Neural cell (in vitro differentiated cells): ENCODE measurements around the gene TICRR. TPM values are rescaled to one million over a fixed set of nuclear protein-coding genes. Genes with fewer than 3 reads are reported as not detected.

ENCODE experiments used
- H2AFZ ChIP-seq: fragments of 200-600, 300-800 bp; sonication (generic), shearing (Covaris generic); 2 replicates; pipeline ENCODE4 v1.6.0; 2014; ENCODE audit warnings: low read depth, mild to moderate bottlenecking, antibody characterized with exemption, low read length, moderate library complexity
- H3F3A ChIP-seq: fragments of 200-600 bp; shearing (Covaris generic); 2 replicates; pipeline ENCODE4 v1.6.1; 2016; ENCODE audit warnings: mild to moderate bottlenecking, moderate library complexity, mixed read lengths, antibody characterized with exemption, low read length; ENCODE audit not compliant: insufficient read depth, poor library complexity, severe bottlenecking
- H3K27ac ChIP-seq: fragments of 200-600, 300-800 bp; sonication (generic), shearing (Covaris generic); 2 replicates; pipeline ENCODE4 v1.5.1; 2014; ENCODE audit warnings: mild to moderate bottlenecking, low read length, moderate library complexity
- H3K27me3 ChIP-seq: fragments of 300-800, 200-600 bp; sonication (generic), shearing (Covaris generic); 2 replicates; pipeline ENCODE4 v1.6.0; 2014; ENCODE audit warnings: mild to moderate bottlenecking, low read depth, low read length, moderate library complexity; ENCODE audit not compliant: insufficient read depth
- H3K36me3 ChIP-seq: fragments of 300-800, 200-600 bp; sonication (generic), shearing (Covaris generic); 2 replicates; pipeline ENCODE4 v1.5.1; 2014; ENCODE audit warnings: mild to moderate bottlenecking, antibody characterized with exemption, low read length, moderate library complexity; ENCODE audit not compliant: insufficient read depth
- H3K4me2 ChIP-seq: fragments of 300-800, 200-600 bp; sonication (generic), shearing (Covaris generic); 2 replicates; pipeline ENCODE4 v1.6.0; 2014; ENCODE audit warnings: mild to moderate bottlenecking, low read length
- H3K4me3 ChIP-seq: fragments of 300-800, 200-600 bp; sonication (generic), shearing (Covaris generic); 2 replicates; pipeline ENCODE4 v1.5.1; 2014; ENCODE audit warnings: mild to moderate bottlenecking, low read length, moderate library complexity
- H3K79me2 ChIP-seq: fragments of 200-600 bp; shearing (Covaris generic); replicated peaks from 2 replicates; pipeline ENCODE4 v1.6.0; 2014; ENCODE audit warnings: mild to moderate bottlenecking, low read length, moderate library complexity; ENCODE audit not compliant: insufficient read depth
- H3K9ac ChIP-seq: fragments of 300-800, 200-600 bp; sonication (generic), shearing (Covaris generic); 2 replicates; pipeline ENCODE4 v1.6.1; 2016; ENCODE audit warnings: mild to moderate bottlenecking, low read length, mixed read lengths
- H3K9me2 ChIP-seq: fragments of 200-600 bp; shearing (Covaris generic); 2 replicates; pipeline ENCODE4 v1.6.1; 2016; ENCODE audit warnings: mild to moderate bottlenecking, low read length, mixed read lengths; ENCODE audit not compliant: insufficient read depth
- H3K9me3 ChIP-seq: fragments of 200-600, 300-800 bp; sonication (generic), shearing (Covaris generic); 2 replicates; pipeline ENCODE4 v1.6.1; 2016; ENCODE audit warnings: mild to moderate bottlenecking, mixed run types, low read length, moderate library complexity, mixed read lengths
- H4K20me1 ChIP-seq: fragments of 200-600 bp; shearing (Covaris generic); 2 replicates; pipeline ENCODE4 v1.6.1; 2016; ENCODE audit warnings: mild to moderate bottlenecking, mixed run types; ENCODE audit not compliant: insufficient read depth
- CTCF ChIP-seq: fragments of 450-650 bp; IDR thresholded peaks from 2 replicates; pipeline ENCODE4 v1.5.1; 2014; ENCODE audit warnings: antibody characterized with exemption, mild to moderate bottlenecking, moderate library complexity; ENCODE audit not compliant: poor library complexity, severe bottlenecking
- EP300 ChIP-seq: fragments of 450-650 bp; conservative IDR thresholded peaks from 2 replicates; pipeline ENCODE4 v1.6.1; 2014; ENCODE audit warnings: antibody characterized with exemption, mild to moderate bottlenecking, moderate library complexity; ENCODE audit not compliant: poor library complexity, severe bottlenecking
- EZH2 ChIP-seq: fragments of 200-600, 300-800 bp; shearing (Covaris generic), sonication (generic); IDR thresholded peaks from 2 replicates; pipeline ENCODE4 v1.6.1; 2014; ENCODE audit warnings: antibody characterized with exemption, low read length, borderline replicate concordance, mild to moderate bottlenecking; ENCODE audit not compliant: insufficient read depth, poor library complexity, severe bottlenecking
- MXI1 ChIP-seq: fragments of 450-650 bp; conservative IDR thresholded peaks from 2 replicates; pipeline ENCODE4 v1.6.1; 2014; ENCODE audit warnings: antibody characterized with exemption, mild to moderate bottlenecking; ENCODE audit not compliant: poor library complexity, severe bottlenecking
- POLR2AphosphoS5 ChIP-seq: IDR thresholded peaks from 2 replicates; pipeline ENCODE4 v1.6.1; 2012
- RAD21 ChIP-seq: fragments of 450-650 bp; conservative IDR thresholded peaks from 2 replicates; pipeline ENCODE4 v1.6.1; 2014; ENCODE audit warnings: antibody characterized with exemption, mild to moderate bottlenecking, moderate library complexity
- REST ChIP-seq: IDR thresholded peaks from 2 replicates; pipeline ENCODE4 v1.6.1; 2012; ENCODE audit warnings: borderline replicate concordance
- SMC3 ChIP-seq: fragments of 450-650 bp; conservative IDR thresholded peaks from 2 replicates; pipeline ENCODE4 v1.6.1; 2014; ENCODE audit warnings: antibody characterized with exemption, mild to moderate bottlenecking, moderate library complexity; ENCODE audit not compliant: poor library complexity
- TAF1 ChIP-seq: IDR thresholded peaks from 2 replicates; pipeline ENCODE4 v1.6.1; 2012; ENCODE audit warnings: low read depth
- polyA plus RNA-seq: library from polyadenylated mRNA; depleted of rRNA; stranded (reverse); fragments of >200 nt; gene quantifications from 2 replicates; pipeline ENCODE4 v1.2.3, GENCODE V29; 2014

TICRR gene
- polyA plus RNA-seq, 1 donor from 2014 or later, result 0.36 TPM

- no peak overlapping the region for H3K4me3 ChIP-seq
- no peaks in the 10 kb centered on the region for H4K20me1 ChIP-seq
- H3F3A ChIP-seq, result no peaks in the 10 kb centered on the region
- no peak overlapping the region for H2AFZ ChIP-seq
- no peaks in the 10 kb centered on the region for H3K36me3 ChIP-seq
- no peaks in the 10 kb centered on the region for H3K79me2 ChIP-seq
- no peaks in the 10 kb centered on the region for H3K9me2 ChIP-seq
- no peaks in the 10 kb centered on the region for H3K9me3 ChIP-seq
- no peak for TF ChIP-seq CTCF
- no peak for TF ChIP-seq TAF1
- no peak for TF ChIP-seq MXI1
- TF ChIP-seq EP300, result no peak
- TF ChIP-seq EZH2, result no peak
- TF ChIP-seq POLR2AphosphoS5, result no peak
- TF ChIP-seq REST, result no peak
- no peak for TF ChIP-seq RAD21
- TF ChIP-seq SMC3, result no peak
- H3K27me3 ChIP-seq, result no peaks in the 10 kb centered on the region
- H3K27ac ChIP-seq, result no peak overlapping the region
- no peak overlapping the region for H3K9ac ChIP-seq
- no peak overlapping the region for H3K4me2 ChIP-seq
Observed at GRCh38 chr15:89649716-89650115, 74.4 kb downstream of the TICRR start.

- no peaks in the 10 kb centered on the region for H4K20me1 ChIP-seq
- TF ChIP-seq EP300 (no peak), TAF1 (no peak), EZH2 (no peak), CTCF (no peak), RAD21 (no peak), REST (no peak), POLR2AphosphoS5 (no peak), MXI1 (no peak), SMC3 (no peak)
- H3K9me2 ChIP-seq, result no peaks in the 10 kb centered on the region
- H2AFZ ChIP-seq, result no peak overlapping the region
- no peaks in the 10 kb centered on the region for H3K27me3 ChIP-seq
- H3K4me3 ChIP-seq, result no peak overlapping the region
- no peak overlapping the region for H3K4me2 ChIP-seq
- H3K36me3 ChIP-seq, result no peaks in the 10 kb centered on the region
- H3F3A ChIP-seq, result no peaks in the 10 kb centered on the region
- H3K9me3 ChIP-seq, result no peaks in the 10 kb centered on the region
- H3K79me2 ChIP-seq, result no peaks in the 10 kb centered on the region
- H3K9ac ChIP-seq, result no peak overlapping the region
- H3K27ac ChIP-seq, result no peak overlapping the region
Observed at GRCh38 chr15:89652131-89652530, 76.9 kb downstream of the TICRR start.
